GM12878 (cell line): ENCODE results near the gene ETV6. TPM values are rescaled to one million over a fixed set of nuclear protein-coding genes. Genes with fewer than 3 reads are reported as not detected.

ENCODE experiments used
- ASH2L ChIP-seq: fragments of 300-600, 200-600 bp; sonication (generic); IDR thresholded peaks from 2 replicates; pipeline ENCODE4 v1.6.1; 2017; ENCODE audit warnings: low read depth, mild to moderate bottlenecking, borderline replicate concordance
- ATF3 ChIP-seq: IDR thresholded peaks from 2 replicates; pipeline ENCODE4 v1.6.1; 2011; ENCODE audit warnings: low read depth, mild to moderate bottlenecking, low read length, moderate library complexity, borderline replicate concordance; ENCODE audit errors: extremely low read depth
- BCLAF1 ChIP-seq: fragments of 450-650 bp; IDR thresholded peaks from 2 replicates; pipeline ENCODE4 v1.6.1; 2017; ENCODE audit warnings: antibody characterized with exemption, mild to moderate bottlenecking, moderate library complexity
- BHLHE40 ChIP-seq, 2 experiments: fragments of 450-650 bp in 1 of 2; IDR thresholded peaks; 2 replicates each; pipeline ENCODE4 v1.6.1; 2011 to 2017; ENCODE audit warnings: low read depth in 2 of 2, borderline replicate concordance in 1 of 2, improper control_type of control experiment in 1 of 2, low read length in 1 of 2, mild to moderate bottlenecking in 1 of 2
- ETV6 ChIP-seq, 2 experiments: fragments of 450-650 bp in 1 of 2; IDR thresholded peaks in 1 of 2; conservative IDR thresholded peaks in 1 of 2; 2 replicates each; pipeline ENCODE4 v1.6.1; 2014; ENCODE audit warnings: antibody characterized with exemption in 1 of 2, borderline replicate concordance in 1 of 2, low read depth in 1 of 2, mild to moderate bottlenecking in 1 of 2, moderate library complexity in 1 of 2
- HDGF ChIP-seq: fragments of 450-650 bp; IDR thresholded peaks from 2 replicates; pipeline ENCODE4 v1.6.1; 2016; ENCODE audit warnings: antibody characterized with exemption
- IKZF2 ChIP-seq, 2 experiments: fragments of 450-650 bp; IDR thresholded peaks; 2 replicates each; pipeline ENCODE4 v1.6.1; 2017; ENCODE audit warnings: mild to moderate bottlenecking in 2 of 2, moderate library complexity in 2 of 2
- IRF4 ChIP-seq: IDR thresholded peaks from 2 replicates; pipeline ENCODE4 v1.6.1; 2011; ENCODE audit warnings: low read depth, low read length
- JUND ChIP-seq: IDR thresholded peaks from 2 replicates; pipeline ENCODE4 v1.6.1; 2012; ENCODE audit warnings: low read depth, mild to moderate bottlenecking, low read length, improper control_type of control experiment, moderate library complexity
- KLF5 ChIP-seq: fragments of 450-650 bp; IDR thresholded peaks from 2 replicates; pipeline ENCODE4 v1.6.1; 2014; ENCODE audit warnings: mild to moderate bottlenecking; ENCODE audit not compliant: partially characterized antibody
- MAX ChIP-seq: IDR thresholded peaks from 2 replicates; pipeline ENCODE4 v1.6.1; 2012; ENCODE audit warnings: low read depth, low read length, improper control_type of control experiment
- MEF2A ChIP-seq: IDR thresholded peaks from 2 replicates; pipeline ENCODE4 v1.6.1; 2011; ENCODE audit warnings: low read depth, mild to moderate bottlenecking, low read length, moderate library complexity; ENCODE audit not compliant: insufficient read depth
- MEF2B ChIP-seq: fragments of 450-650 bp; IDR thresholded peaks from 2 replicates; pipeline ENCODE4 v1.6.1; 2018; ENCODE audit warnings: mild to moderate bottlenecking, moderate library complexity; ENCODE audit not compliant: partially characterized antibody, poor library complexity, severe bottlenecking
- POLR2A ChIP-seq: IDR thresholded peaks from 2 replicates; pipeline ENCODE4 v1.6.1; 2011; ENCODE audit warnings: low read depth, mild to moderate bottlenecking, low read length
- RB1 ChIP-seq: fragments of 450-650 bp; formaldehyde crosslinking; IDR thresholded peaks from 2 replicates; pipeline ENCODE4 v1.6.1; 2017; ENCODE audit warnings: mild to moderate bottlenecking, borderline replicate concordance
- RFX5 ChIP-seq: IDR thresholded peaks from 2 replicates; pipeline ENCODE4 v1.6.1; 2011; ENCODE audit warnings: low read depth, low read length, improper control_type of control experiment
- SP1 ChIP-seq: IDR thresholded peaks from one replicate; pipeline ENCODE4 v1.6.1; 2011; ENCODE audit warnings: low read depth, low read length
- SUZ12 ChIP-seq: fragments of 200-600 bp; sonication (generic); IDR thresholded peaks from one replicate; pipeline ENCODE4 v1.6.1; 2018; ENCODE audit warnings: antibody characterized with exemption, mild to moderate bottlenecking; ENCODE audit not compliant: unreplicated experiment
- USF2 ChIP-seq: IDR thresholded peaks from 2 replicates; pipeline ENCODE4 v1.6.1; 2011; ENCODE audit warnings: low read depth, low read length, improper control_type of control experiment, borderline replicate concordance
- WRNIP1 ChIP-seq: IDR thresholded peaks from 2 replicates; pipeline ENCODE4 v1.6.1; 2011; ENCODE audit warnings: low read depth, low read length, improper control_type of control experiment, borderline replicate concordance
- YY1 ChIP-seq: IDR thresholded peaks from 2 replicates; pipeline ENCODE4 v1.6.1; 2011; ENCODE audit warnings: low read depth, mild to moderate bottlenecking, low read length
- ZBTB40 ChIP-seq: fragments of 450-650 bp; IDR thresholded peaks from 2 replicates; pipeline ENCODE4 v1.6.1; 2016; ENCODE audit warnings: mild to moderate bottlenecking, moderate library complexity, borderline replicate concordance
- polyA plus RNA-seq, 11 experiments: library from polyadenylated mRNA; depleted of rRNA in 4 of 11; unstranded in 6 of 11; stranded (reverse) in 5 of 11; fragments of >200 nt; fragmentation: Nextera tagmentation in 4 of 11; fragmentation: Illumina TruSeq in 1 of 11; extraction: Ambion mirVana in 4 of 11; extraction: Trizol in 1 of 11; gene quantifications; 1 replicate in 1 of 11; 2 replicates in 10 of 11; pipeline versions ENCODE4 v1.2.1 to v1.2.3, GENCODE V29; 2011 to 2016; ENCODE audit warnings: inconsistent platforms in 2 of 11, missing spikeins in 2 of 11, low read depth in 1 of 11
- total RNA-seq, 4 experiments: library from RNA; depleted of rRNA in 3 of 4; stranded (reverse); fragments of >200 nt in 3 of 4; fragmentation: Illumina TruSeq in 1 of 4; extraction: Trizol in 1 of 4; gene quantifications; 2 replicates each; pipeline versions ENCODE4 v1.2.1 to v1.2.3, GENCODE V29; 2013 to 2021

ETV6 gene
- total and polyA plus RNA-seq, 10 of the 15 experiments (the other 5 are each of a cell fraction or from before 2014, with no cell fraction given), result 6.6 to 74.8 (median 24.6) TPM

GRCh38 chr12:11652351-11653040 is 3.0 kb downstream of the ETV6 start (continued):
- TF ChIP-seq MAX (no peak), RB1 (no peak), MEF2A (no peak), ASH2L (no peak), WRNIP1 (no peak), SP1 (no peak), BHLHE40 (IDR thresholded peaks at IDR 0.05; ENCODE audit: borderline replicate concordance in 1 of 2, low read depth in 2 of 2, low read length in 1 of 2) (no peak), SUZ12 (no peak), BCLAF1 (0 out of 2 replicates have a peak, but pooled peaks have one; percentile 3), ATF3 (no peak), IRF4 (no peak), ETV6 (conservative IDR thresholded peaks at IDR 0.05 in 1 of 2, IDR thresholded peaks at IDR 0.05 in 1 of 2; ENCODE audit: borderline replicate concordance in 1 of 2, low read depth in 1 of 2) (no peak), IKZF2 (IDR thresholded peaks at IDR 0.05) (peak in 1 of 2 experiments; percentile 75; a peak in 3 of 4 replicates), YY1 (peak; percentile 49), HDGF (0 out of 2 replicates have a peak, but pooled peaks have one; percentile 26), ZBTB40 (no peak), USF2 (no peak), JUND (no peak), RFX5 (no peak), POLR2A (peak; percentile 82), MEF2B (no peak), KLF5 (no peak)
